ENCODE data around the gene LAMA4. TPM values are rescaled to one million over a fixed set of nuclear protein-coding genes. Genes with fewer than 3 reads are reported as not detected.

LAMA4 gene
- total and polyA plus RNA-seq, 2 of the 13 experiments (the other 11 are each of a cell fraction or from before 2014, with no cell fraction given): not detected

DNA sequence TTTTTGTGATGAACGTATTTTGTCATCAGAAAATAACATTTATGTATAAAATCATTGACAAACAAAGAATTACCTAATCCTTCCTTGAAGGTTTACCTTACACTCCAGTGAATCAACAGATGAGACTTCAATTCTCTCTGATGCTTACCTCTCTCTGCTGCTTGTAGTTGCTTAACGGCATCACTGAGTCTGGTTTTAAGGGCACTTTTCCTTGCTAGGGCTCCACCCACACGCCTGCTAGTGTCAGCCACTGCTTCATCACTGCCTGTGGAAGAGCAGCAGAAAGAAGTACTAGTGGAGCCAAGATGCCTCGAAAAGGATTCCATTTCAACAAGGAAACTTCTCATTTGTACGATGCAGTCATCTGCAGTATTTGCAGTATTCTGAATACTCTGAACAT lies 104.0 kb downstream of the LAMA4 start (continued):
- TF ChIP-seq, protein P1, sequence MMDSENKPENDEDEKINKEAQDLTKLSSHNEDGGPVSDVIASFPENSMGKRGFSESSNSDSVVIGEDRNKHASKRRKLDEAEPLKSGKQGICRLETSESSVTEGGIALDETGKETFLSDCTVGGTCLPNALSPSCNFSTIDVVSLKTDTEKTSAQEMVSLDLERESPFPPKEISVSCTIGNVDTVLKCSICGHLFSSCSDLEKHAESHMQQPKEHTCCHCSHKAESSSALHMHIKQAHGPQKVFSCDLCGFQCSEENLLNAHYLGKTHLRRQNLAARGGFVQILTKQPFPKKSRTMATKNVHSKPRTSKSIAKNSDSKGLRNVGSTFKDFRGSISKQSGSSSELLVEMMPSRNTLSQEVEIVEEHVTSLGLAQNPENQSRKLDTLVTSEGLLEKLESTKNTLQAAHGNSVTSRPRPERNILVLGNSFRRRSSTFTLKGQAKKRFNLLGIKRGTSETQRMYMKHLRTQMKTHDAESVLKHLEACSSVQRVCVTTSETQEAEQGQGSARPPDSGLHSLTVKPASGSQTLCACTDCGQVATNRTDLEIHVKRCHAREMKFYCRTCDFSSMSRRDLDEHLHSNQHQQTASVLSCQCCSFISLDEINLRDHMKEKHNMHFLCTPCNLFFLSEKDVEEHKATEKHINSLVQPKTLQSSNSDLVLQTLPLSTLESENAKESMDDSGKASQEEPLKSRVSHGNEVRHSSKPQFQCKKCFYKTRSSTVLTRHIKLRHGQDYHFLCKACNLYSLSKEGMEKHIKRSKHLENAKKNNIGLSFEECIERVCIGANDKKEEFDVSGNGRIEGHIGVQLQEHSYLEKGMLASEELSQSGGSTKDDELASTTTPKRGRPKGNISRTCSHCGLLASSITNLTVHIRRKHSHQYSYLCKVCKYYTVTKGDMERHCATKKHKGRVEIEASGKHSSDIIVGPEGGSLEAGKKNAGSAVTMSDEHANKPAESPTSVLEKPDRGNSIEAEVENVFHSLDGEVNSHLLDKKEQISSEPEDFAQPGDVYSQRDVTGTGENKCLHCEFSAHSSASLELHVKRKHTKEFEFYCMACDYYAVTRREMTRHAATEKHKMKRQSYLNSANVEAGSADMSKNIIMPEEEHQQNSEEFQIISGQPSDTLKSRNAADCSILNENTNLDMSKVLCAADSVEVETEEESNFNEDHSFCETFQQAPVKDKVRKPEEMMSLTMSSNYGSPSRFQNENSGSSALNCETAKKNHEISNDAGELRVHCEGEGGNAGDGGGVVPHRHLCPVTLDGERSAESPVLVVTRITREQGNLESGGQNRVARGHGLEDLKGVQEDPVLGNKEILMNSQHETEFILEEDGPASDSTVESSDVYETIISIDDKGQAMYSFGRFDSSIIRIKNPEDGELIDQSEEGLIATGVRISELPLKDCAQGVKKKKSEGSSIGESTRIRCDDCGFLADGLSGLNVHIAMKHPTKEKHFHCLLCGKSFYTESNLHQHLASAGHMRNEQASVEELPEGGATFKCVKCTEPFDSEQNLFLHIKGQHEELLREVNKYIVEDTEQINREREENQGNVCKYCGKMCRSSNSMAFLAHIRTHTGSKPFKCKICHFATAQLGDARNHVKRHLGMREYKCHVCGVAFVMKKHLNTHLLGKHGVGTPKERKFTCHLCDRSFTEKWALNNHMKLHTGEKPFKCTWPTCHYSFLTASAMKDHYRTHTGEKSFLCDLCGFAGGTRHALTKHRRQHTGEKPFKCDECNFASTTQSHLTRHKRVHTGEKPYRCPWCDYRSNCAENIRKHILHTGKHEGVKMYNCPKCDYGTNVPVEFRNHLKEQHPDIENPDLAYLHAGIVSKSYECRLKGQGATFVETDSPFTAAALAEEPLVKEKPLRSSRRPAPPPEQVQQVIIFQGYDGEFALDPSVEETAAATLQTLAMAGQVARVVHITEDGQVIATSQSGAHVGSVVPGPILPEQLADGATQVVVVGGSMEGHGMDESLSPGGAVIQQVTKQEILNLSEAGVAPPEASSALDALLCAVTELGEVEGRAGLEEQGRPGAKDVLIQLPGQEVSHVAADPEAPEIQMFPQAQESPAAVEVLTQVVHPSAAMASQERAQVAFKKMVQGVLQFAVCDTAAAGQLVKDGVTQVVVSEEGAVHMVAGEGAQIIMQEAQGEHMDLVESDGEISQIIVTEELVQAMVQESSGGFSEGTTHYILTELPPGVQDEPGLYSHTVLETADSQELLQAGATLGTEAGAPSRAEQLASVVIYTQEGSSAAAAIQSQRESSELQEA (CRISPR knock-in tag; IDR thresholded peaks at IDR 0.05; ENCODE audit: not compliant biosample characterization): no peak
- no peak for TF ChIP-seq PHF8 (CRISPR knock-in tag; IDR thresholded peaks at IDR 0.05)
- TF ChIP-seq NCOA2 (CRISPR knock-in tag; IDR thresholded peaks at IDR 0.05): no peak
- TF ChIP-seq HNRNPH1 (optimal IDR thresholded peaks at IDR 0.05; ENCODE audit: low read depth, low read length): no peak
- TF ChIP-seq KAT7 (CRISPR knock-in tag; IDR thresholded peaks at IDR 0.05; ENCODE audit: borderline replicate concordance): no peak
- TF ChIP-seq MAF1 (CRISPR knock-in tag; IDR thresholded peaks at IDR 0.05; ENCODE audit: borderline replicate concordance): no peak
